Subcutaneous abdominal adipose tissue (tissue), 5 donors: Measurements from ENCODE around the gene EIF4G3.

Source experiments
- H3K27ac ChIP-seq: one replicate; pipeline ENCODE4 v1.7.0; 2013; ENCODE audit warnings: low read depth, mild to moderate bottlenecking, inconsistent platforms, low read length, moderate library complexity
- H3K27me3 ChIP-seq, 5 donors: one replicate each; pipeline ENCODE4 v1.7.0; 2013; ENCODE audit warnings: low read length in 5 of 5, inconsistent platforms in 1 of 5; ENCODE audit not compliant: control insufficient read depth in 5 of 5, insufficient read depth in 4 of 5
- H3K36me3 ChIP-seq, 5 donors: one replicate each; pipeline ENCODE4 v1.7.0; 2013; ENCODE audit warnings: low read length in 5 of 5; ENCODE audit not compliant: control insufficient read depth in 5 of 5, insufficient read depth in 5 of 5
- H3K4me1 ChIP-seq, 5 donors: one replicate each; pipeline ENCODE4 v1.7.0; 2013; ENCODE audit warnings: low read length in 5 of 5, mild to moderate bottlenecking in 3 of 5, moderate library complexity in 1 of 5; ENCODE audit not compliant: control insufficient read depth in 5 of 5, insufficient read depth in 5 of 5
- H3K4me3 ChIP-seq, 5 donors: one replicate each; pipeline ENCODE4 v1.7.0; 2013; ENCODE audit warnings: low read length in 5 of 5, low read depth in 1 of 5
- H3K9ac ChIP-seq, 5 donors: one replicate each; pipeline ENCODE4 v1.7.0; 2013; ENCODE audit warnings: low read length in 5 of 5, mild to moderate bottlenecking in 4 of 5, moderate library complexity in 3 of 5
- H3K9me3 ChIP-seq, 5 donors: one replicate each; pipeline ENCODE4 v1.7.0; 2013; ENCODE audit warnings: low read length in 5 of 5; ENCODE audit not compliant: control insufficient read depth in 5 of 5
- donor health status: healthy.
- donor health status: healthy.
- donor health status: healthy.
- donor health status: healthy.
- donor health status: healthy.

The EIF4G3 gene

GRCh38 chr1:20992322-20993056, 184.2 kb downstream of the EIF4G3 start:
- Histone ChIP-seq H3K27ac (no peak overlapping the region), H3K9ac (no peak overlapping the region), H3K4me1 (peaks cover 0 to 11% (median 10%) of the 10 kb centered on the region in 5 donors), H3K36me3 (peaks cover 0 to 2% (median 0%) of the 10 kb centered on the region in 5 donors), H3K27me3 (no peaks in the 10 kb centered on the region), H3K4me3 (no peak overlapping the region), H3K9me3 (no peaks in the 10 kb centered on the region)

GRCh38 chr1:20988943-20989342, 187.8 kb downstream of the EIF4G3 start:
- Histone ChIP-seq H3K4me3 (no peak overlapping the region), H3K9ac (no peak overlapping the region), H3K9me3 (no peaks in the 10 kb centered on the region), H3K36me3 (peaks cover 0 to 2% (median 0%) of the 10 kb centered on the region in 5 donors), H3K27me3 (no peaks in the 10 kb centered on the region), H3K27ac (no peak overlapping the region), H3K4me1 (peaks cover 0 to 17% (median 9%) of the 10 kb centered on the region in 5 donors)

GRCh38 chr1:20987831-20988825, 188.6 kb downstream of the EIF4G3 start:
- Histone ChIP-seq H3K4me3 (no peak overlapping the region), H3K9ac (no peak overlapping the region), H3K27me3 (no peaks in the 10 kb centered on the region), H3K4me1 (peaks cover 0 to 17% (median 9%) of the 10 kb centered on the region in 5 donors), H3K36me3 (peaks cover 0 to 2% (median 0%) of the 10 kb centered on the region in 5 donors), H3K27ac (no peak overlapping the region), H3K9me3 (no peaks in the 10 kb centered on the region)

- Histone ChIP-seq H3K36me3 (no peaks in the 10 kb centered on the region), H3K9me3 (no peaks in the 10 kb centered on the region), H3K4me3 (no peak overlapping the region), H3K4me1 (peaks cover 0 to 10% (median 0%) of the 10 kb centered on the region in 5 donors), H3K27ac (no peak overlapping the region), H3K9ac (no peak overlapping the region), H3K27me3 (no peaks in the 10 kb centered on the region)
These were observed 193.3 kb downstream of the EIF4G3 start for GRCh38 chr1:20983297-20983889.

GRCh38 chr1:20982316-20982715, 194.4 kb downstream of the EIF4G3 start:
- Histone ChIP-seq H3K4me1 (peaks cover 0 to 12% (median 3%) of the 10 kb centered on the region in 5 donors), H3K9ac (no peak overlapping the region), H3K36me3 (no peaks in the 10 kb centered on the region), H3K4me3 (no peak overlapping the region), H3K27me3 (no peaks in the 10 kb centered on the region), H3K27ac (no peak overlapping the region), H3K9me3 (no peaks in the 10 kb centered on the region)

- Histone ChIP-seq H3K4me3 (no peak overlapping the region), H3K9me3 (no peaks in the 10 kb centered on the region), H3K4me1 (peaks cover 0 to 8% (median 3%) of the 10 kb centered on the region in 5 donors), H3K27me3 (no peaks in the 10 kb centered on the region), H3K9ac (no peak overlapping the region), H3K36me3 (no peaks in the 10 kb centered on the region), H3K27ac (no peak overlapping the region)
These were observed 194.8 kb downstream of the EIF4G3 start for GRCh38 chr1:20981915-20982314.

- Histone ChIP-seq H3K36me3 (no peaks in the 10 kb centered on the region), H3K4me3 (no peak overlapping the region), H3K27me3 (no peaks in the 10 kb centered on the region), H3K9me3 (no peaks in the 10 kb centered on the region), H3K27ac (no peak overlapping the region), H3K4me1 (peaks cover 0 to 7% (median 3%) of the 10 kb centered on the region in 5 donors), H3K9ac (no peak overlapping the region)
These were observed 196.6 kb downstream of the EIF4G3 start for GRCh38 chr1:20980051-20980450.

GRCh38 chr1:20978413-20978812, 198.3 kb downstream of the EIF4G3 start:
- Histone ChIP-seq H3K27ac (no peak overlapping the region), H3K9me3 (no peaks in the 10 kb centered on the region), H3K4me3 (no peak overlapping the region), H3K27me3 (no peaks in the 10 kb centered on the region), H3K4me1 (peaks cover 0 to 7% (median 3%) of the 10 kb centered on the region in 5 donors), H3K36me3 (no peaks in the 10 kb centered on the region), H3K9ac (no peak overlapping the region)

- Histone ChIP-seq H3K36me3 (peaks cover 4 to 19% (median 7%) of the 10 kb centered on the region in 5 donors), H3K9me3 (no peaks in the 10 kb centered on the region)
These were observed 201.0 kb downstream of the EIF4G3 start for GRCh38 chr1:20975668-20976067.

More at GRCh38 chr1:20975668-20976067, 201.0 kb downstream of the EIF4G3 start:
- Histone ChIP-seq H3K4me3 (no peak overlapping the region), H3K27me3 (no peaks in the 10 kb centered on the region), H3K4me1 (peaks cover 0 to 7% (median 0%) of the 10 kb centered on the region in 5 donors), H3K27ac (no peak overlapping the region), H3K9ac (no peak overlapping the region)
